BJ (cell line): ENCODE results near the gene ERN2. TPM values are rescaled to one million over a fixed set of nuclear protein-coding genes. Genes with fewer than 3 reads are reported as not detected.
A peak's percentile ranks its signal among the peaks of the same experiment; 100 is the strongest.

Experiments used
- CTCF ChIA-PET: fragments of 350-600 bp; formaldehyde crosslinking; extraction: SDS; loops from one replicate; lab custom pipeline; 2021; ENCODE audit warnings: antibody characterized with exemption, inconsistent platforms; lab: Yijun Ruan, JAX
- POLR2A ChIA-PET: fragments of 300-600 bp; sonication (Branson Sonifier 250); formaldehyde crosslinking; extraction: SDS; loops from one replicate; lab custom pipeline; 2021; ENCODE audit warnings: antibody characterized with exemption; lab: Charles Lee
- DNase-seq: peaks from one replicate; pipeline ENCODE4 v3.0.0-alpha.2; 2011; ENCODE audit warnings: low read depth
- H3K27me3 ChIP-seq: 2 replicates; pipeline ENCODE4 v1.6.0; 2011; ENCODE audit warnings: low read length; ENCODE audit not compliant: control insufficient read depth, insufficient read depth
- H3K36me3 ChIP-seq: 2 replicates; pipeline ENCODE4 v1.5.1; 2011; ENCODE audit warnings: low read length; ENCODE audit not compliant: control insufficient read depth, insufficient read depth
- H3K4me3 ChIP-seq: 2 replicates; pipeline ENCODE4 v1.5.1; 2011; ENCODE audit warnings: low read depth, mild to moderate bottlenecking, control low read depth, low read length
- CTCF ChIP-seq: IDR thresholded peaks from 2 replicates; pipeline ENCODE4 v1.5.1; 2011; ENCODE audit warnings: low read depth, mild to moderate bottlenecking, control low read depth, inconsistent platforms, low read length, moderate library complexity; ENCODE audit not compliant: insufficient read depth
- polyA plus RNA-seq: library from polyadenylated mRNA; depleted of rRNA; stranded (reverse); fragments of >200 nt; gene quantifications from 2 replicates; pipeline ENCODE4 v1.2.3, GENCODE V29; 2011

The ERN2 gene
- polyA plus RNA-seq, 1 experiment: 0.23 TPM

GRCh38 chr16:23689442-23690187, 23.4 kb downstream of the ERN2 start:
- peaks cover 25% of the 10 kb centered on the region for H3K36me3 ChIP-seq
- no peak for DNase-seq
- no peaks in the 10 kb centered on the region for H3K27me3 ChIP-seq
- no peak for TF ChIP-seq CTCF
- ChIA-PET POLR2A (no interaction called here), CTCF (interaction anchor here (0.8 to 0.9 kb wide), 2 partner anchors 12 to 13 kb away, joined by 3 to 4 read pairs; partner anchors contain the start of gene PLK1)
- no peak overlapping the region for H3K4me3 ChIP-seq

GRCh38 chr16:23687034-23687808, 25.8 kb downstream of the ERN2 start:
- H3K27me3 ChIP-seq: no peaks in the 10 kb centered on the region
- POLR2A ChIA-PET: no interaction called here
- H3K4me3 ChIP-seq: no peak overlapping the region
- TF ChIP-seq CTCF: no peak
- no peak for DNase-seq
- peaks cover 27% of the 10 kb centered on the region for H3K36me3 ChIP-seq
- CTCF ChIA-PET: no interaction called here

- peaks cover 7% of the 10 kb centered on the region; the same call in 1 of the 2 replicates for H3K36me3 ChIP-seq
- POLR2A ChIA-PET: no interaction called here
- CTCF ChIA-PET: no interaction called here
- H3K4me3 ChIP-seq: no peak overlapping the region
- no peak for TF ChIP-seq CTCF
- no peaks in the 10 kb centered on the region for H3K27me3 ChIP-seq
- no peak for DNase-seq
These were observed 29.5 kb downstream of the ERN2 start for GRCh38 chr16:23683487-23683886.

- TF ChIP-seq CTCF: no peak
- ChIA-PET POLR2A (no interaction called here), CTCF (no interaction called here)
- Histone ChIP-seq H3K27me3 (no peaks in the 10 kb centered on the region), H3K4me3 (no peak overlapping the region), H3K36me3 (peaks cover 3% of the 10 kb centered on the region; the same call in 1 of the 2 replicates)
- no peak for DNase-seq
These were observed 30.8 kb downstream of the ERN2 start for GRCh38 chr16:23682181-23682580.

- POLR2A ChIA-PET: no interaction called here
- CTCF ChIA-PET: interaction anchor here (0.8 to 2.3 kb wide), 2 partner anchors 12 to 14 kb away, joined by 3 to 12 read pairs; no protein-coding TSS in a partner anchor
- H3K36me3 ChIP-seq: peaks cover 3% of the 10 kb centered on the region; the same call in 1 of the 2 replicates
These were observed 33.1 kb downstream of the ERN2 start for GRCh38 chr16:23679986-23680336.

More at GRCh38 chr16:23679986-23680336, 33.1 kb downstream of the ERN2 start:
- TF ChIP-seq CTCF: no peak
- no peak for DNase-seq
- H3K4me3 ChIP-seq: peak overlapping the region; percentile 50
- no peaks in the 10 kb centered on the region for H3K27me3 ChIP-seq
